HG02763 (cell line): ENCODE results near the gene TNFAIP8L3.

Experiments used
- ATAC-seq: cut with Tn5 transposase; IDR thresholded peaks from one replicate; pipeline ENCODE4 v1.9.1; 2021; ENCODE audit warnings: mild to moderate bottlenecking, moderate library complexity; ENCODE audit not compliant: unreplicated experiment

Gene TNFAIP8L3

GRCh38 chr15:51016615-51017014 is 78.1 kb downstream of the TNFAIP8L3 start:
- ATAC-seq = no peak

DNA sequence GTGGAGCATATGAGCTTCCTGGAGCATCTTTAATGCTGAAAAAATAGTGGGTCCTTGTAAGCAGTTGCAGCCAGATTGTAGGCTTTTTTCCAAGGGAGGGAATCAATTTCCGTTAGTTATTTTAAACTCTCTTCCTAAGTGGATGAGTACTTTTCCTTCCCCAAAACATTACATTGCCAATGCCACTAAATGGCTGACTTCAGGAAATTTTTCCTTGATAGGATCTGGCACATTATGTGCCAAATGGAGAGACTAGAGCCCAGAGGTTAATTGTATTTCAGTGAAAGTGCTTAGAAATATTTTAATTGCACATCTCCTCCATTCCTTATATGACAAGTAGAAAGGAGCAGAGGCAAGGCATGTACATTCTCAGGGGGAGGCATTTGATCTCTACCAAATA is 83.5 kb downstream of the TNFAIP8L3 start:
- ATAC-seq = no peak

- no peak for ATAC-seq
Observed at GRCh38 chr15:51007131-51007666, 87.5 kb downstream of the TNFAIP8L3 start.
